ENCODE measurements around the gene CDHR5. TPM values are rescaled to one million over a fixed set of nuclear protein-coding genes. Genes with fewer than 3 reads are reported as not detected.
"Not testable (repeated sequence)": the region's sequence is repeated elsewhere in the genome, so short reads cannot be mapped to it uniquely, and the experiment has no call there.

The CDHR5 gene
- total RNA-seq, 1 donor from 2014 or later: not detected

DNA sequence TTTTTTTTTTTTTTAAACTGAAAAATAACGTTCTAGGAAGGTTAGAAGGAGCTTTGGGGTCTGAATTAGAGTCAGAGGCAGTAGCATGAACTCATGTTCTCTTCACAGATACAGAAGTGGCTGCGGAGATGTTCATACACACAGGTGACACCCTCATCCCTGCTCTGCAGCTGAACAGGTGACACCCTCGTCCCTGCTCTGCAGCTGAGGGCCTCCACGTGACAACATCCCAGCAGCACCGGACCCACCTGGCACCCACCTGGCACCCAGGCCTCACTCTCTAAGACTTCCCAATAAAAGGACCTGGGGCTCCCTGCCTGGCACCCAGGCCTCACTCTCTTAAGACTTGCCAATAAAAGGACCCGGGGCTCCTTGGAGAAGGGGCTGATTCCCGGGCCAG, 32.1 kb upstream of the CDHR5 start:
- Histone ChIP-seq H3K4me1 (peaks cover 3% of the 10 kb centered on the region), H3K27ac (no peak overlapping the region), H3K9me3 (no peaks in the 10 kb centered on the region), H3K27me3 (no peaks in the 10 kb centered on the region), H3K4me3 (no peak overlapping the region), H3K36me3 (peaks cover 31% of the 10 kb centered on the region)
- intact Hi-C loops (cut with DNase I): no loop called here
- TF ChIP-seq, protein P1, sequence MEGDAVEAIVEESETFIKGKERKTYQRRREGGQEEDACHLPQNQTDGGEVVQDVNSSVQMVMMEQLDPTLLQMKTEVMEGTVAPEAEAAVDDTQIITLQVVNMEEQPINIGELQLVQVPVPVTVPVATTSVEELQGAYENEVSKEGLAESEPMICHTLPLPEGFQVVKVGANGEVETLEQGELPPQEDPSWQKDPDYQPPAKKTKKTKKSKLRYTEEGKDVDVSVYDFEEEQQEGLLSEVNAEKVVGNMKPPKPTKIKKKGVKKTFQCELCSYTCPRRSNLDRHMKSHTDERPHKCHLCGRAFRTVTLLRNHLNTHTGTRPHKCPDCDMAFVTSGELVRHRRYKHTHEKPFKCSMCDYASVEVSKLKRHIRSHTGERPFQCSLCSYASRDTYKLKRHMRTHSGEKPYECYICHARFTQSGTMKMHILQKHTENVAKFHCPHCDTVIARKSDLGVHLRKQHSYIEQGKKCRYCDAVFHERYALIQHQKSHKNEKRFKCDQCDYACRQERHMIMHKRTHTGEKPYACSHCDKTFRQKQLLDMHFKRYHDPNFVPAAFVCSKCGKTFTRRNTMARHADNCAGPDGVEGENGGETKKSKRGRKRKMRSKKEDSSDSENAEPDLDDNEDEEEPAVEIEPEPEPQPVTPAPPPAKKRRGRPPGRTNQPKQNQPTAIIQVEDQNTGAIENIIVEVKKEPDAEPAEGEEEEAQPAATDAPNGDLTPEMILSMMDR (IDR thresholded peaks at IDR 0.05): no peak
- DNase-seq (no peak), ATAC-seq (no peak)

DNA sequence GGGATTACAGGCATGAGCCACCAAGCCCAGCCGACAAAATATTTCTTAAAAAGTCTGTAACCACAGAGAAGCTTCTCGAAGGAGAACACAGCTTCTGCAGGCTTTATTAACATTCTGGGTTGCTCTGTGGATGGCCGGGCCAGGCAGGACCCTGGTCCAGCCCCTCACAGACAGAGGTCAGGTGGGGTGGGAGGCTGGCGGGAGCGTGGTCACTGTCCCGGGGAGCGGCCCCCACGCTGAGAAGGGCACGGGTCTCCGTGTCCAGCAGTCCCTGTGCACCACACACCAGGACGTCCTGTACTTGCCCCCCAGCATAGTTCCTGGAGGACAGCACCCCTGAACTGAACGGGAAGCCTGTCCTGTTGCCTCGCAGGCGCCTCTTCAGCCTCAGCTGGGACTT, 31.7 kb upstream of the CDHR5 start:
- Histone ChIP-seq H3K27ac (no peak overlapping the region), H3K4me1 (peaks cover 3% of the 10 kb centered on the region), H3K9me3 (no peaks in the 10 kb centered on the region), H3K4me3 (no peak overlapping the region), H3K36me3 (peaks cover 34% of the 10 kb centered on the region), H3K27me3 (no peaks in the 10 kb centered on the region)
- ATAC-seq (no peak), DNase-seq (no peak)
- TF ChIP-seq, protein P1 (IDR thresholded peaks at IDR 0.05): no peak
- intact Hi-C loops (cut with DNase I): no loop called here

DNA sequence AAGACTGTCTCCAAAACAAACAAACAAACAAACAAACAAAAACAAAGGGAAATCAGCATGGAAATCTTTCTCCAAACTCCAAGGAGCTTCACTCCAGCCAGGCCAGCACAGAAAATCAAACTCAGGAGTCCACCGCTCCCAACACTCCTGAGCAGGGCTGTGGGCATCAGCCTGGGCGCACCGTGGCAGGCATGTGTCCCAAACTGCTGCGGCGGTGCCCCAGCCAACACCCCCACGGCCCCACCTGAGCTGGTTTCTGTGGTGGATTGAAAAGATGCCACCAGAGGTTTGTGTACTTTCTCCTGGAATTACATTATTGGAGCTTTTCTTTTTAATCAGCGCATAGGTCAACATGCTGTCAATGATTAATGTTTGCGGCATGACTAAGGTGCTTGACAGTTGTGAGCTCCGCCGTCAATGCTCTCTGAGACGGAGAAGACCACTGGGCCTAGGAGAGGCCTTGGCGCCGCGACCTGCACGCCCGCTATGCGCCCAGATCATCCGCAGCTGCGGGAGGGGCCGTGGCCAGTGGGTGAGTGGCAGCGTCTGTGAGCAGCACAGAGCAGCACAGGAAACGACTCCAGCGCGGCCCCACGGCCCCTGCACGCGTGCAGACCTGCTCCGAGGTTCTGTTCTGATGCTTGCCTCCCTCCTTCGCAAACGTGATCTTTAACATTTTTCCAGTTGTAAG, 30.4 kb upstream of the CDHR5 start:
- no peaks in the 10 kb centered on the region for H3K27me3 ChIP-seq
- no peaks in the 10 kb centered on the region for H3K9me3 ChIP-seq
- H3K4me3 ChIP-seq: no peak overlapping the region
- H3K27ac ChIP-seq: no peak overlapping the region
- ATAC-seq: peak; percentile 70
- intact Hi-C loops (cut with DNase I): no loop called here
- TF ChIP-seq, protein P1 (IDR thresholded peaks at IDR 0.05): no peak
- no peak for DNase-seq
- peaks cover 3% of the 10 kb centered on the region for H3K4me1 ChIP-seq
- peaks cover 39% of the 10 kb centered on the region for H3K36me3 ChIP-seq

DNA sequence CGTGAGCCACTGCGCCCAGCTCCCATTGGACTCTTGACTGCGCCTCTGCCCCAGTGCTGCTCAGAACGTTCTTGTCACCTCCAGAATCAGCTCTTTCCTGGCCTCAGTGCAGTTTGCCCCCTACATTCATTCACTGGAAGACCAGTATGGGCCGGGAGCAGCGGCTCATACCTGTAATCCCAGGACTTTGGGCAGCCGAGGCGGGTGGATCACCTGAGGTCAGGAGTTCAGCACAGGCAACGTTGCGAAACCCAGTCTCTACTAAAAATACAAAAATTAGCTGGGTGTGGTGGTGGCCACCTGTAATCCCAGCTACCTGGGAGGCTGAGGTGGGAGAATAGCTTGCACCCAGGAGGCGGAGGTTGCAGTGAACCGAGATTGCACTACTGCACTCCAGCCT, 29.7 kb upstream of the CDHR5 start:
- intact Hi-C loops (cut with DNase I); H3K27me3 ChIP-seq; H3K9me3 ChIP-seq; DNase-seq; ATAC-seq; H3K4me3 ChIP-seq; H3K27ac ChIP-seq; H3K4me1 ChIP-seq: not testable (repeated sequence)
- H3K36me3 ChIP-seq: peaks cover 39% of the 10 kb centered on the region

DNA sequence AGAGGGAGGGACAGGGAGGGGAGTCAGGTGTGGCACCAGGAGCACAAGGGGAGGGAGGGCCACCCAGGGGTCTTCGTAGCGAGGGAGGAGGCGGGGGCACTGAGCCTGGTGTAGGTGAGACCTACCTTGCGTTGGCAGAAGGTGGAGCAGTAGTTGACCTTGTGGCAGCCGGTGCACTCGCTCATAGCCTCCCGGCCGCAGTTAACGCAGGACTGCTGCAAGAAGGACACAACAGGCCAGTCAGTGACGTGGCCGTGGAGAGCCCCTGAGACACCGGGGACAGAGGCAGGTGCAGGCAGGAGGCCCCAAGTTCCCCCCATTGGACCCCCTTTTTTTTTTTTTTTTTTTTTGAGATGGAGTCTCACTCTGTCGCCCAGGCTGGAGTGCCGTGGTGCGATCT, 29.1 kb upstream of the CDHR5 start:
- Histone ChIP-seq H3K9me3 (no peaks in the 10 kb centered on the region), H3K4me1 (peaks cover 3% of the 10 kb centered on the region), H3K27me3 (no peaks in the 10 kb centered on the region), H3K4me3 (no peak overlapping the region), H3K27ac (no peak overlapping the region), H3K36me3 (peaks cover 33% of the 10 kb centered on the region)
- intact Hi-C loops (cut with DNase I): no loop called here
- DNase-seq: no peak
- no peak for ATAC-seq
- TF ChIP-seq, protein P1 (IDR thresholded peaks at IDR 0.05): no peak

DNA sequence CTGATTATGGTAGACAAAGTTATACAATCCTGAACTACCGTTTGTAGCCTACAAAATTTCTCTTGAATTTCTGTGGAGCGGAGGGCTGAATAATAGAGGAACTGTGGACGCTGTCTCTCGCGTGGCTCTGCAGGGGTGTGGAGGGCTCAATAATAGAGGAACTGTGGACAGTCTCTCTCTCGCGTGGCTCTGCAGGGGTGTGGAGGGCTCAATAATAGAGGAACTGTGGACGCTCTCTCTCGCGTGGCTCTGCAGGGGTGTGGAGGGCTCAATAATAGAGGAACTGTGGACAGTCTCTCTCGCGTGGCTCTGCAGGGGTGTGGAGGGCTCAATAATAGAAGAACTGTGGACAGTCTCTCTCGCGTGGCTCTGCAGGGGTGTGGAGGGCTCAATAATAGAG, 28.4 kb upstream of the CDHR5 start:
- intact Hi-C loops (cut with DNase I); DNase-seq; H3K27me3 ChIP-seq; H3K9me3 ChIP-seq; H3K27ac ChIP-seq; ATAC-seq; H3K4me3 ChIP-seq; H3K4me1 ChIP-seq: not testable (repeated sequence)
- H3K36me3 ChIP-seq: peaks cover 26% of the 10 kb centered on the region

DNA sequence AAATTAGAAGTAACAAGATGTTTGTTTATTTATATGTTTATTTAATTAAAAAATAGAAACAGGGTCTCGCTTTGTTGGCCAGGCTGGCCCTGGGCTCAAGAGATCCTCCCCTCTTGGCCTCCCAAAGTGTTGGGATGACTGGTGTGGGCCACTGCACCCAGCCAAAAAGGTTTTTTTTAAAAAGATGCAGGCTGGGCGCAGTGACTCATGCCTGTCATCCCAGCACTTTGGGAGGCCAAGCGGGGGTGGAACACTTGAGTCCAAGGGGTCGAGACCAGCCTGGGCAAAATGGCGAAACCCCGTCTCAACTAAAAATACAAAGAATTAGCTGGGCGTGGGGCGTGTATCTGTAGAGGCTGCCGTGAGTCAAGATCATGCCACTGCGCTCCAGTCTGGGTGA, 25.7 kb upstream of the CDHR5 start:
- no peak for ATAC-seq
- peaks cover 3% of the 10 kb centered on the region for H3K4me1 ChIP-seq
- no peaks in the 10 kb centered on the region for H3K27me3 ChIP-seq
- DNase-seq: no peak
- H3K27ac ChIP-seq: no peak overlapping the region
- H3K9me3 ChIP-seq: no peaks in the 10 kb centered on the region
- peaks cover 15% of the 10 kb centered on the region for H3K36me3 ChIP-seq
- no peak overlapping the region for H3K4me3 ChIP-seq
- TF ChIP-seq, protein P1 (IDR thresholded peaks at IDR 0.05): no peak
- intact Hi-C loops (cut with DNase I): no loop called here

DNA sequence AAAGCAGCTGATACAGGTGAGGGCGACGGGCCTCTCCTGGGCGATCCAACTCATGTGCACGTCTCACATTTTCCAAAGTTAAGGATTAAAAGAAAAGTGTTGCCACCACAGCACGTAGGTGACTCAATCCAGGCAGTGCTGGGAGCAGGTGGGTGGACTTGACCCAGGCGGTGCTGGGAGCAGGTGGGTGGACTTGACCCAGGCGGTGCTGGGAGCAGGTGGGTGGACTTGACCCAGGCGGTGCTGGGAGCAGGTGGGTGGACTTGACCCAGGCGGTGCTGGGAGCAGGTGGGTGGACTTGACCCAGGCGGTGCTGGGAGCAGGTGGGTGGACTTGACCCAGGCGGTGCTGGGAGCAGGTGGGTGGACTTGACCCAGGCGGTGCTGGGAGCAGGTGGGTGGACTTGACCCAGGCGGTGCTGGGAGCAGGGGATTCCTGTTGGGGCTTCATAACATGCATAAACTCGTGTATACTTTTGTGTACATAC, 23.0 kb upstream of the CDHR5 start:
- DNase-seq; ATAC-seq; H3K9me3 ChIP-seq; intact Hi-C loops (cut with DNase I); H3K27ac ChIP-seq; H3K4me1 ChIP-seq; H3K27me3 ChIP-seq; H3K4me3 ChIP-seq: not testable (repeated sequence)
- H3K36me3 ChIP-seq: peaks cover 28% of the 10 kb centered on the region

Measured in upper lobe of right lung (tissue), 1 donor.